H1 (cell line): ENCODE measurements around the gene LIG4. TPM values are rescaled to one million over a fixed set of nuclear protein-coding genes. Genes with fewer than 3 reads are reported as not detected.

Source experiments
- ATF3 ChIP-seq: IDR thresholded peaks from 2 replicates; pipeline ENCODE4 v1.6.1; 2011; ENCODE audit warnings: low read depth, mild to moderate bottlenecking, low read length; ENCODE audit not compliant: insufficient read depth
- BACH1 ChIP-seq: IDR thresholded peaks from 2 replicates; pipeline ENCODE4 v1.6.1; 2012; ENCODE audit warnings: low read length, improper control_type of control experiment
- CBX5 ChIP-seq: fragments of 300-800, 300-1000 bp; sonication (generic); IDR thresholded peaks from 2 replicates; pipeline ENCODE4 v1.7.1; 2016; ENCODE audit warnings: antibody characterized with exemption, low read length, low read depth
- CTCF ChIP-seq, 3 experiments: IDR thresholded peaks; 1 replicate in 2 of 3; 2 replicates in 1 of 3; pipeline versions ENCODE4 v1.5.1 to v1.6.1; 2011; ENCODE audit warnings: low read length in 3 of 3, mild to moderate bottlenecking in 3 of 3, inconsistent platforms in 2 of 3, low read depth in 1 of 3, moderate library complexity in 1 of 3; ENCODE audit not compliant: insufficient read depth in 1 of 3; ENCODE audit errors: control extremely low read depth in 1 of 3
- E2F6 ChIP-seq: IDR thresholded peaks from 2 replicates; pipeline ENCODE4 v1.6.1; 2012; ENCODE audit warnings: inconsistent platforms
- NRF1 ChIP-seq: IDR thresholded peaks from 2 replicates; pipeline ENCODE4 v1.6.1; 2011; ENCODE audit warnings: mild to moderate bottlenecking, low read depth, low read length, improper control_type of control experiment
- POLR2A ChIP-seq, 2 experiments: IDR thresholded peaks; 1 replicate in 1 of 2; 2 replicates in 1 of 2; pipeline ENCODE4 v1.6.1; 2011; ENCODE audit warnings: low read depth in 2 of 2, low read length in 2 of 2, mild to moderate bottlenecking in 2 of 2; ENCODE audit errors: control extremely low read depth in 1 of 2
- RBBP5 ChIP-seq: IDR thresholded peaks from 2 replicates; pipeline ENCODE4 v1.7.1; 2012; ENCODE audit warnings: low read depth, mild to moderate bottlenecking, inconsistent platforms, low read length, moderate library complexity, borderline replicate concordance
- RNF2 ChIP-seq: fragments of 200-900, 300-1000 bp; sonication (generic); IDR thresholded peaks from 2 replicates; pipeline ENCODE4 v1.7.1; 2016; ENCODE audit warnings: borderline replicate concordance, low read depth, mild to moderate bottlenecking, antibody characterized with exemption, low read length; ENCODE audit not compliant: poor library complexity, severe bottlenecking; ENCODE audit errors: missing control alignments
- SIX5 ChIP-seq: IDR thresholded peaks from 2 replicates; pipeline ENCODE4 v1.6.1; 2011; ENCODE audit warnings: mild to moderate bottlenecking, low read depth, low read length
- TAF7 ChIP-seq: optimal IDR thresholded peaks from 2 replicates; pipeline ENCODE3; 2011; ENCODE audit warnings: low read depth, mild to moderate bottlenecking, inconsistent platforms, low read length, moderate library complexity, borderline replicate concordance
- TEAD4 ChIP-seq: IDR thresholded peaks from 2 replicates; pipeline ENCODE4 v1.6.1; 2012; ENCODE audit warnings: low read depth, low read length, inconsistent platforms, mixed read lengths
- YY1 ChIP-seq: IDR thresholded peaks from 2 replicates; pipeline ENCODE4 v1.6.1; 2011; ENCODE audit warnings: low read depth, mild to moderate bottlenecking, low read length
- ZNF274 ChIP-seq: IDR thresholded peaks from 2 replicates; pipeline ENCODE4 v1.7.0; 2012; ENCODE audit warnings: low read length, borderline replicate concordance; ENCODE audit errors: extremely low read depth
- polyA plus RNA-seq, 7 experiments: library from polyadenylated mRNA; depleted of rRNA in 3 of 7; stranded (reverse) in 5 of 7; unstranded in 2 of 7; fragments of >200 nt in 5 of 7; fragments of 200-250 nt in 2 of 7; gene quantifications; 1 replicate in 5 of 7; 2 replicates in 1 of 7; 4 replicates in 1 of 7; pipeline versions ENCODE4 v1.2.1 to v1.2.3, GENCODE V29; 2011 to 2013; ENCODE audit warnings: missing spikeins in 2 of 7, mixed read lengths in 2 of 7
- total RNA-seq: library from RNA; stranded (reverse); fragmentation: NEBNext Ultra II Directional; extraction: Animal tissue kit (Norgen Biotek cat#: 25700); gene quantifications from 2 replicates; pipeline ENCODE4 v1.2.1, GENCODE V29; 2021

LIG4 gene
- total and polyA plus RNA-seq, 2 of the 8 experiments (the other 6 are each of a cell fraction or from before 2014, with no cell fraction given) = 1.1 to 4.5 TPM

DNA sequence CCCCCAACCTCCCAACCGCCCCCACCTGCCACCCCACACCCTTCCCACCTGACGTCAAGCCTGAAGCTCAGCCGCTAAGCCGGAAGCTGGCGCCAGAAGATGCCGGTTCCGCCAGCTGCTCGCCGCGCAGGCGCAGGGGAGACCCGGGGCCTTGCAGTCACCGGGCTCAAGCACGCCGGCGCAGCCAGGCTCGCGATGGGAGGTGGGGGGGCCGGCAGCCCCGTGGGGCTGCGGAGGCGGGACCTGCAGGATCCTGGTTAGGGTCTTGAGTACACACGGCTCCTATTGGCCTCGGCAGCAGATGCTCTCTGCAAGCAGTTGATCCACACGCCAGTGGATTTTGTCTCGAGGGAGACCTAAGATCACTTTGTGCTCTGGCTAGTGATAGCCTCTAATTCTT, at the start of gene LIG4 (continued):
- no peak for TF ChIP-seq RNF2
- TF ChIP-seq ATF3 = no peak
- TF ChIP-seq TEAD4 = no peak
- TF ChIP-seq BACH1 = 0 out of 2 replicates have a peak, but pooled peaks have one; percentile 14
- no peak for TF ChIP-seq CTCF (IDR thresholded peaks at IDR 0.05; ENCODE audit: control extremely low read depth in 1 of 3, insufficient read depth in 1 of 3, low read depth in 1 of 3, low read length in 3 of 3)
- peak; percentile 96 for TF ChIP-seq NRF1
- TF ChIP-seq CBX5 = no peak
- 0 out of 3 replicates have a peak, but pooled peaks of 1 of the 2 experiments have one; percentile 36 for TF ChIP-seq POLR2A (IDR thresholded peaks at IDR 0.05; ENCODE audit: control extremely low read depth in 1 of 2, low read depth in 2 of 2, low read length in 2 of 2)
- peak; percentile 13 for TF ChIP-seq TAF7
- peak; percentile 52 for TF ChIP-seq E2F6
- no peak for TF ChIP-seq RBBP5
- TF ChIP-seq SIX5 = no peak
- no peak for TF ChIP-seq ZNF274
- TF ChIP-seq YY1 = no peak
